ENCODE results near the gene SMARCAL1. TPM values are rescaled to one million over a fixed set of nuclear protein-coding genes. Genes with fewer than 3 reads are reported as not detected.

Gene SMARCAL1
- total RNA-seq, 1 experiment from 2014 or later: 26.4 TPM

DNA sequence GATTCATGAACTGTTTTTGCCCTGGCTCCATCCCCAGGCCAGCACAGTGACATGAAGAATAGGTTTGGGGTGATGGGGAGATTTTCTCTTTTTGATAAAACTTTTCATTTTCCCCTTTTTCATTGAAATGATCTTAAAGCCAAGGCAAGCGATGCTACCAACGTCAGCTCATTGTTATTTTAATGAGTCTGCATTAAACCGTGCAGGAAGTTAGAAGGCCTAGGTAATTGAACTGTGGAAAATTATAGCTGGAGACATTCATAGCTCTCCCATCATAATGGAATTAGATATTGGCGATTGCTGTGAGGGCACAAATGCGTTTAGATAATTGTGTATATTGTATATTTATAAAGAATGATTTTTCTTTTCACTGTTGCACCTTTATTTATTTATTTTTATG is 33.2 kb downstream of the SMARCAL1 start:
- TF ChIP-seq, protein P1, sequence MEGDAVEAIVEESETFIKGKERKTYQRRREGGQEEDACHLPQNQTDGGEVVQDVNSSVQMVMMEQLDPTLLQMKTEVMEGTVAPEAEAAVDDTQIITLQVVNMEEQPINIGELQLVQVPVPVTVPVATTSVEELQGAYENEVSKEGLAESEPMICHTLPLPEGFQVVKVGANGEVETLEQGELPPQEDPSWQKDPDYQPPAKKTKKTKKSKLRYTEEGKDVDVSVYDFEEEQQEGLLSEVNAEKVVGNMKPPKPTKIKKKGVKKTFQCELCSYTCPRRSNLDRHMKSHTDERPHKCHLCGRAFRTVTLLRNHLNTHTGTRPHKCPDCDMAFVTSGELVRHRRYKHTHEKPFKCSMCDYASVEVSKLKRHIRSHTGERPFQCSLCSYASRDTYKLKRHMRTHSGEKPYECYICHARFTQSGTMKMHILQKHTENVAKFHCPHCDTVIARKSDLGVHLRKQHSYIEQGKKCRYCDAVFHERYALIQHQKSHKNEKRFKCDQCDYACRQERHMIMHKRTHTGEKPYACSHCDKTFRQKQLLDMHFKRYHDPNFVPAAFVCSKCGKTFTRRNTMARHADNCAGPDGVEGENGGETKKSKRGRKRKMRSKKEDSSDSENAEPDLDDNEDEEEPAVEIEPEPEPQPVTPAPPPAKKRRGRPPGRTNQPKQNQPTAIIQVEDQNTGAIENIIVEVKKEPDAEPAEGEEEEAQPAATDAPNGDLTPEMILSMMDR (IDR thresholded peaks at IDR 0.05): no peak
- TF ChIP-seq TCF7L2 (IDR thresholded peaks at IDR 0.05; ENCODE audit: low read depth, low read length) (no peak), SIN3A (IDR thresholded peaks at IDR 0.05; ENCODE audit: borderline replicate concordance, insufficient read depth, low read depth, low read length) (no peak), POLR2AphosphoS5 (IDR thresholded peaks at IDR 0.05; ENCODE audit: low read depth, low read length) (no peak)
- TF ChIP-seq, protein P2, sequence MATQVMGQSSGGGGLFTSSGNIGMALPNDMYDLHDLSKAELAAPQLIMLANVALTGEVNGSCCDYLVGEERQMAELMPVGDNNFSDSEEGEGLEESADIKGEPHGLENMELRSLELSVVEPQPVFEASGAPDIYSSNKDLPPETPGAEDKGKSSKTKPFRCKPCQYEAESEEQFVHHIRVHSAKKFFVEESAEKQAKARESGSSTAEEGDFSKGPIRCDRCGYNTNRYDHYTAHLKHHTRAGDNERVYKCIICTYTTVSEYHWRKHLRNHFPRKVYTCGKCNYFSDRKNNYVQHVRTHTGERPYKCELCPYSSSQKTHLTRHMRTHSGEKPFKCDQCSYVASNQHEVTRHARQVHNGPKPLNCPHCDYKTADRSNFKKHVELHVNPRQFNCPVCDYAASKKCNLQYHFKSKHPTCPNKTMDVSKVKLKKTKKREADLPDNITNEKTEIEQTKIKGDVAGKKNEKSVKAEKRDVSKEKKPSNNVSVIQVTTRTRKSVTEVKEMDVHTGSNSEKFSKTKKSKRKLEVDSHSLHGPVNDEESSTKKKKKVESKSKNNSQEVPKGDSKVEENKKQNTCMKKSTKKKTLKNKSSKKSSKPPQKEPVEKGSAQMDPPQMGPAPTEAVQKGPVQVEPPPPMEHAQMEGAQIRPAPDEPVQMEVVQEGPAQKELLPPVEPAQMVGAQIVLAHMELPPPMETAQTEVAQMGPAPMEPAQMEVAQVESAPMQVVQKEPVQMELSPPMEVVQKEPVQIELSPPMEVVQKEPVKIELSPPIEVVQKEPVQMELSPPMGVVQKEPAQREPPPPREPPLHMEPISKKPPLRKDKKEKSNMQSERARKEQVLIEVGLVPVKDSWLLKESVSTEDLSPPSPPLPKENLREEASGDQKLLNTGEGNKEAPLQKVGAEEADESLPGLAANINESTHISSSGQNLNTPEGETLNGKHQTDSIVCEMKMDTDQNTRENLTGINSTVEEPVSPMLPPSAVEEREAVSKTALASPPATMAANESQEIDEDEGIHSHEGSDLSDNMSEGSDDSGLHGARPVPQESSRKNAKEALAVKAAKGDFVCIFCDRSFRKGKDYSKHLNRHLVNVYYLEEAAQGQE (IDR thresholded peaks at IDR 0.05; ENCODE audit: insufficient read depth in 1 of 2, low read depth in 2 of 2, low read length in 1 of 2): no peak
- no TSS peak for BruUV-seq (replicated peaks)
- POLR2A ChIA-PET: no interaction called here
- CTCF ChIA-PET: no interaction called here
- DNase-seq (ENCODE audit: low read depth, low spot score) (no peak), ATAC-seq (no peak)
- H3K27ac ChIP-seq (ENCODE audit: low read length): no peak overlapping the region
- no peak overlapping the region for H3K4me3 ChIP-seq (ENCODE audit: low read depth in 2 of 2, low read length in 2 of 2)
- in situ Hi-C loops (cut with HindIII; ENCODE audit: low pct_unique_long_range_greater_than_20kb, low sequenced_read_pairs): no loop called here
- intact Hi-C loops (cut with micrococcal nuclease; ENCODE audit: unreplicated experiment): no loop called here
- H3K4me1 ChIP-seq (ENCODE audit: control insufficient read depth, insufficient read depth, low read length): no peaks in the 10 kb centered on the region
- H3K27me3 ChIP-seq (ENCODE audit: control insufficient read depth, insufficient read depth, low read length): no peaks in the 10 kb centered on the region
- peaks cover 6% of the 10 kb centered on the region for H3K36me3 ChIP-seq (ENCODE audit: control insufficient read depth, insufficient read depth, low read length)
- H3K9me3 ChIP-seq (ENCODE audit: control insufficient read depth, insufficient read depth, low read depth, low read length): no peaks in the 10 kb centered on the region

DNA sequence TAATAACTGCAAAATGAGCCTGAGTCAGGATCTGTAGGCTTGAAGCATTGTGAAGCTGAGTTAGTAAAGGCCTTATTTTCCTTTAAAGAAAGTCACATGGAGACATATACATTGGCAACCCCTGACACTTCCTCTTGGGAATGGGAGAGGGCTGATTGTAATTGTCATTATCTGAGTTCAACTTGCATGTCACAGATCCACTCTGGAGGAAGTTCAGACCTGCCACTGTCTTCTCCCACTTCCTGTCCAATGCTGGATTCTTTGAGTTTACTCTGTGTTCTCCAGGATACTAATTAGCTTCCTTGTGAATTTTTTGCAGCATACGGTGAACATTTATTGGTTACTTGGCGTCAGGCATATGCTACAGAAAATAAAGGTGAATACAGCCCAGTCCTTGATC is 34.1 kb downstream of the SMARCAL1 start:
- Histone ChIP-seq H3K4me3 (ENCODE audit: low read depth in 2 of 2, low read length in 2 of 2) (no peak overlapping the region), H3K27ac (ENCODE audit: low read length) (no peak overlapping the region), H3K4me1 (ENCODE audit: control insufficient read depth, insufficient read depth, low read length) (no peaks in the 10 kb centered on the region), H3K36me3 (ENCODE audit: control insufficient read depth, insufficient read depth, low read length) (peaks cover 6% of the 10 kb centered on the region), H3K9me3 (ENCODE audit: control insufficient read depth, insufficient read depth, low read depth, low read length) (no peaks in the 10 kb centered on the region), H3K27me3 (ENCODE audit: control insufficient read depth, insufficient read depth, low read length) (no peaks in the 10 kb centered on the region)
- ChIA-PET CTCF (no interaction called here), POLR2A (interaction anchor here (0.7 kb wide), 1 partner anchor 245 kb away, joined by 3 read pairs; no protein-coding TSS in a partner anchor)
- TF ChIP-seq TCF7L2 (IDR thresholded peaks at IDR 0.05; ENCODE audit: low read depth, low read length): no peak
- TF ChIP-seq, protein P2 (IDR thresholded peaks at IDR 0.05; ENCODE audit: insufficient read depth in 1 of 2, low read depth in 2 of 2, low read length in 1 of 2): no peak
- no peak for TF ChIP-seq SIN3A (IDR thresholded peaks at IDR 0.05; ENCODE audit: borderline replicate concordance, insufficient read depth, low read depth, low read length)
- TF ChIP-seq, protein P1 (IDR thresholded peaks at IDR 0.05): no peak
- TF ChIP-seq POLR2AphosphoS5 (IDR thresholded peaks at IDR 0.05; ENCODE audit: low read depth, low read length): no peak
- no peak for DNase-seq (ENCODE audit: low read depth, low spot score)
- intact Hi-C loops (cut with micrococcal nuclease; ENCODE audit: unreplicated experiment) (no loop called here), in situ Hi-C loops (cut with HindIII; ENCODE audit: low pct_unique_long_range_greater_than_20kb, low sequenced_read_pairs) (no loop called here)
- no TSS peak for BruUV-seq (replicated peaks)
- ATAC-seq: no peak
